K562 (cell line): ENCODE measurements around the gene GMPR. TPM values are rescaled to one million over a fixed set of nuclear protein-coding genes. Genes with fewer than 3 reads are reported as not detected.

Source experiments
- ATAC-seq: fragments of 200-7000 bp; cut with Tn5 transposase; 3 replicates; pipeline ENCODE4 v1.9.1; 2020; ENCODE audit warnings: moderate library complexity
- BruUV-seq: library from RNA; stranded (reverse); fragments of 400-500 nt; replicated peaks from 2 replicates; lab custom pipeline; 2021; lab: Mats Ljungman, UMichigan
- CTCF ChIA-PET: fragments of 300-600 bp; formaldehyde crosslinking; extraction: SDS; loops from one replicate; lab custom pipeline; 2021; ENCODE audit warnings: low intra/inter-chr PET ratio; lab: Yijun Ruan, JAX
- POLR2A ChIA-PET: fragments of 300-600, 350-650 bp; sonication (Branson Sonifier 250); formaldehyde crosslinking; extraction: SDS; loops from one replicate; lab custom pipeline; 2021; ENCODE audit warnings: antibody characterized with exemption, inconsistent platforms; lab: Yijun Ruan, JAX
- DNase-seq, 4 experiments: peaks; one replicate each; pipeline versions ENCODE4 v3.0.0 to v3.0.0-alpha.2; 2011 to 2018; ENCODE audit warnings: low spot score in 3 of 4, mixed read lengths in 3 of 4; ENCODE audit errors: extremely low read depth in 1 of 4
- FAIRE-seq: peaks from 2 replicates; lab custom pipeline; 2011; peaks lifted over from hg19 to GRCh38; lab: Jason Lieb, UNC
- H2AFZ ChIP-seq: 2 replicates; pipeline ENCODE4 v1.6.0; 2011; ENCODE audit warnings: low read depth, low read length, control low read depth, inconsistent platforms
- H3K27ac ChIP-seq: fragments of 200-600 bp; 3 replicates; pipeline ENCODE4 v1.8.0; 2011; ENCODE audit warnings: low read depth, mild to moderate bottlenecking, control low read depth, inconsistent platforms, low read length, moderate library complexity, mixed read lengths; ENCODE audit errors: extremely low read depth
- H3K27me3 ChIP-seq, 2 experiments: fragments of 300-600 bp in 1 of 2; 2 replicates in 1 of 2; 3 replicates in 1 of 2; pipeline versions ENCODE4 v1.6.0 to v1.8.0; 2011; ENCODE audit warnings: inconsistent platforms in 2 of 2, low read length in 2 of 2, mild to moderate bottlenecking in 1 of 2, mixed read lengths in 1 of 2, moderate library complexity in 1 of 2; ENCODE audit not compliant: control insufficient read depth in 2 of 2, insufficient read depth in 2 of 2
- H3K36me3 ChIP-seq: fragments of 300-600 bp; 3 replicates; pipeline ENCODE4 v1.8.0; 2011; ENCODE audit warnings: mild to moderate bottlenecking, low read length, inconsistent platforms; ENCODE audit not compliant: control insufficient read depth, insufficient read depth
- H3K4me1 ChIP-seq, 2 experiments: fragments of 200-600 bp in 1 of 2; replicated peaks in 1 of 2; 2 replicates in 1 of 2; 3 replicates in 1 of 2; pipeline versions ENCODE4 v1.5.1 to v1.8.0; 2011; ENCODE audit warnings: inconsistent platforms in 2 of 2, low read length in 2 of 2, mild to moderate bottlenecking in 1 of 2, mixed read lengths in 1 of 2, moderate library complexity in 1 of 2; ENCODE audit not compliant: control insufficient read depth in 2 of 2, insufficient read depth in 2 of 2
- H3K4me2 ChIP-seq: 2 replicates; pipeline ENCODE4 v1.6.1; 2011; ENCODE audit warnings: low read length, control low read depth, inconsistent platforms, mixed read lengths; ENCODE audit not compliant: insufficient read depth
- H3K4me3 ChIP-seq: fragments of 200-600 bp; sonication (generic), shearing (Covaris generic); 2 replicates; pipeline ENCODE4 v1.5.1; 2016; ENCODE audit warnings: control low read depth, inconsistent platforms
- H3K79me2 ChIP-seq: fragments of 200-600 bp; 3 replicates; pipeline ENCODE4 v1.8.0; 2011; ENCODE audit warnings: low read length, inconsistent platforms; ENCODE audit not compliant: control insufficient read depth, insufficient read depth
- H3K9ac ChIP-seq, 2 experiments: 2 replicates each; pipeline versions ENCODE4 v1.6.0 to v1.6.1; 2011; ENCODE audit warnings: low read depth in 2 of 2, low read length in 2 of 2, control low read depth in 1 of 2, inconsistent platforms in 1 of 2, mild to moderate bottlenecking in 1 of 2, mixed read lengths in 1 of 2; ENCODE audit not compliant: insufficient read depth in 1 of 2
- H3K9me1 ChIP-seq: one replicate; pipeline ENCODE4 v1.6.0; 2011; ENCODE audit warnings: inconsistent platforms, mild to moderate bottlenecking, low read length, moderate library complexity; ENCODE audit not compliant: control insufficient read depth, insufficient read depth
- H3K9me3 ChIP-seq: replicated peaks from 2 replicates; pipeline ENCODE4 v1.5.1; 2011; ENCODE audit warnings: low read depth, low read length, inconsistent platforms; ENCODE audit not compliant: control insufficient read depth, insufficient read depth
- H4K20me1 ChIP-seq: replicated peaks from 2 replicates; pipeline ENCODE4 v1.6.1; 2011; ENCODE audit warnings: low read length, inconsistent platforms, mixed read lengths; ENCODE audit not compliant: control insufficient read depth, insufficient read depth
- KAT2B ChIP-seq: IDR thresholded peaks from one replicate; pipeline ENCODE4 v1.6.1; 2012; ENCODE audit warnings: low read depth, mild to moderate bottlenecking, control low read depth, inconsistent platforms, low read length, moderate library complexity
- KAT7 ChIP-seq: sonication (generic); formaldehyde crosslinking; IDR thresholded peaks from 2 replicates; pipeline ENCODE4 v1.8.0; 2022; ENCODE audit warnings: missing genetic modification reagents, mild to moderate bottlenecking, borderline replicate concordance
- POU5F1 ChIP-seq: fragments of 150-350 bp; IDR thresholded peaks from 2 replicates; pipeline ENCODE4 v1.6.1; 2014; ENCODE audit warnings: borderline replicate concordance, low read length, low read depth, mild to moderate bottlenecking; ENCODE audit not compliant: partially characterized antibody
- ZNF23 ChIP-seq: fragments of 250-450 bp; sonication (Bioruptor Pico); IDR thresholded peaks from 2 replicates; pipeline ENCODE4 v1.4.0; 2020; ENCODE audit warnings: mild to moderate bottlenecking
- ZNF282 ChIP-seq: sonication (generic); formaldehyde crosslinking; IDR thresholded peaks from 2 replicates; pipeline ENCODE4 v1.8.1; 2023; ENCODE audit warnings: missing genetic modification reagents
- ZNF57 ChIP-seq: fragments of 450-650 bp; formaldehyde crosslinking; IDR thresholded peaks from 2 replicates; pipeline ENCODE4 v1.4.0; 2020; ENCODE audit warnings: mild to moderate bottlenecking, moderate library complexity
- ZNF707 ChIP-seq: fragments of 250-450 bp; sonication (Bioruptor Pico); conservative IDR thresholded peaks from 2 replicates; pipeline ENCODE4 v1.8.0; 2022; ENCODE audit warnings: inconsistent platforms, mild to moderate bottlenecking, moderate library complexity
- WGBS: fragments of 100-300 bp; shearing (Covaris generic); methylation state at CpG from one replicate; pipeline ENCODE4 v1.1.6; 2016; ENCODE audit warnings: low coverage, mixed read lengths; ENCODE audit not compliant: insufficient coverage; ENCODE audit errors: missing lambda C conversion rate; 5-methylcytosine and 5-hydroxymethylcytosine counted together
- in situ Hi-C: fragments of 300-500 bp; cut with MboI; formaldehyde crosslinking; loops from 4 replicates; pipeline ENCODE4 v1.15.0; 2018; ENCODE audit warnings: inconsistent platforms, mixed read lengths
- intact Hi-C: fragments of 100-400 bp; cut with micrococcal nuclease; formaldehyde crosslinking; loops from 2 replicates; pipeline ENCODE4 v1.14.2; 2022
- polyA plus RNA-seq, 8 experiments: library from polyadenylated mRNA; depleted of rRNA in 4 of 8; stranded (reverse) in 5 of 8; unstranded in 3 of 8; fragments of >200 nt; fragmentation: Nextera tagmentation in 2 of 8; fragmentation: Illumina TruSeq in 1 of 8; extraction: Ambion mirVana in 2 of 8; extraction: Trizol in 1 of 8; gene quantifications; 2 replicates each; pipeline versions ENCODE4 v1.2.1 to v1.2.3, GENCODE V29; 2011 to 2014; ENCODE audit warnings: inconsistent platforms in 1 of 8, missing spikeins in 1 of 8
- total RNA-seq, 7 experiments: library from RNA; depleted of rRNA in 6 of 7; stranded (reverse); fragments of >200 nt in 6 of 7; fragmentation: Illumina TruSeq in 2 of 7; extraction: Trizol in 2 of 7; gene quantifications; 2 replicates each; pipeline versions ENCODE4 v1.2.1 to v1.2.3, GENCODE V29; 2011 to 2021; ENCODE audit warnings: low replicate concordance in 1 of 7
- TF ChIP-seq, protein P1 (sequence below): fragments of 250-450 bp; sonication (Bioruptor Pico); IDR thresholded peaks from 2 replicates; pipeline ENCODE4 v1.8.0; 2022; ENCODE audit warnings: inconsistent platforms

GMPR gene
- total and polyA plus RNA-seq, 9 of the 15 experiments (the other 6 are each of a cell fraction or from before 2014, with no cell fraction given) = 34.6 to 83.7 (median 49.8) TPM

DNA sequence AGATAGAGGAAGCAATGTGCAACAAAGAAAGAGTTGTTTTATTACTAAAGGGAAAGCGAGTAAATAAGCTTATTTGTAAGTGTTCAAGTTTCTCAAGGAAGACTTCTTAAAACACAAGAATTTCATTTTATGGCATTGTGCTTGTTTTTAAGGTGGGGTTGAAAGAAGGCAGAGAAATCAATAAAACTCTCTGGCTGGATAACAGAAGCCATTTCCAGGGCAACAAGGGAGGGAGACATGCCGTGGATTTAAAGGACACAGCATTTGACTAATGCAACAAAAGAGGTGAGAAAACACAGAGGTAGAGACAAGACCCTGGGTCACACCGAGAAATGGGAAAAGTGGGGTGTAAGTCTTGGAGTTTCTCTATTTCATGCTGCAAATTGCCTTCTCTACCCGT lies 28.8 kb upstream of the GMPR start (continued):
- TF ChIP-seq POU5F1 = no peak
- TF ChIP-seq, protein P1, sequence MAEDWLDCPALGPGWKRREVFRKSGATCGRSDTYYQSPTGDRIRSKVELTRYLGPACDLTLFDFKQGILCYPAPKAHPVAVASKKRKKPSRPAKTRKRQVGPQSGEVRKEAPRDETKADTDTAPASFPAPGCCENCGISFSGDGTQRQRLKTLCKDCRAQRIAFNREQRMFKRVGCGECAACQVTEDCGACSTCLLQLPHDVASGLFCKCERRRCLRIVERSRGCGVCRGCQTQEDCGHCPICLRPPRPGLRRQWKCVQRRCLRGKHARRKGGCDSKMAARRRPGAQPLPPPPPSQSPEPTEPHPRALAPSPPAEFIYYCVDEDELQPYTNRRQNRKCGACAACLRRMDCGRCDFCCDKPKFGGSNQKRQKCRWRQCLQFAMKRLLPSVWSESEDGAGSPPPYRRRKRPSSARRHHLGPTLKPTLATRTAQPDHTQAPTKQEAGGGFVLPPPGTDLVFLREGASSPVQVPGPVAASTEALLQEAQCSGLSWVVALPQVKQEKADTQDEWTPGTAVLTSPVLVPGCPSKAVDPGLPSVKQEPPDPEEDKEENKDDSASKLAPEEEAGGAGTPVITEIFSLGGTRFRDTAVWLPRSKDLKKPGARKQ (CRISPR knock-in tag) = no peak

DNA sequence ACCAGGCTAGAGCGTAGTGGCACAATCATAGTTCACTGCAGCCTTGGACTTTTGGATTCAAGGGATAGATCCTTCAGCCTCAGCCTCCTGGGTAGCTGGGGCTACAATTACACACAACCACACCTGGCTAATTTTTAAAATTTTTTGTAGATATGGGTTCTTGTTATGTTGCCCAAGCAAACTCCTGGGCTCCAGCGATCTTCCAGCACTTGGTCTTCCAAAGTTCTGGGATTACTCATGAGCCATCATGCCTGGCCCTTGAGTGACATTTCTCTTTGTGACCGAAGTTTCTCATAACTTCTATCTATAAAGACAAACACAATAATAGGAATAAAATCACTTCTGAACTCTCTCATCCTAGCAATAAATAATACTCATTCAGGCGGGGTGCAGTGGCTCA lies 26.1 kb upstream of the GMPR start:
- Histone ChIP-seq H3K4me2 (no peak overlapping the region), H3K27ac (no peak overlapping the region), H3K9me3 (peaks cover 9% of the 10 kb centered on the region), H3K27me3 (no peaks in the 10 kb centered on the region), H3K4me1 (peaks cover 26 to 32% of the 10 kb centered on the region in 2 experiments), H3K79me2 (no peaks in the 10 kb centered on the region), H3K9ac (no peak overlapping the region), H3K36me3 (no peaks in the 10 kb centered on the region), H3K9me1 (no peaks in the 10 kb centered on the region), H2AFZ (no peak overlapping the region), H3K4me3 (no peak overlapping the region), H4K20me1 (no peaks in the 10 kb centered on the region)
- no peak for DNase-seq
- 78% methylated on average over 4 of the region's 4 CpGs for WGBS
- ChIA-PET CTCF (interaction anchor here (0.5 kb wide), 1 partner anchor 101 kb away, joined by 4 read pairs; no protein-coding TSS in a partner anchor), POLR2A (interaction anchor here (0.9 kb wide), 1 partner anchor 27 kb away, joined by 3 read pairs; no protein-coding TSS in a partner anchor)
- in situ Hi-C loops (no loop called here), intact Hi-C loops (no loop called here)
- no TSS peak for BruUV-seq
- TF ChIP-seq ZNF57 (CRISPR knock-in tag) (no peak), ZNF23 (no peak), KAT2B (no peak), ZNF707 (CRISPR knock-in tag) (no peak), ZNF282 (no peak), KAT7 (no peak)
- ATAC-seq = no peak
- no peak for FAIRE-seq
